Esophagus squamous epithelium (tissue), 5 donors: ENCODE measurements around the gene KCNIP2. TPM values are rescaled to one million over a fixed set of nuclear protein-coding genes. Genes with fewer than 3 reads are reported as not detected.

Source experiments
- DNase-seq: peaks from one replicate; lab custom pipeline; 2025; lab: John Stamatoyannopoulos, UW
- H3K27ac ChIP-seq, 4 donors: fragments of 200-600 bp; sonication (generic); one replicate each; pipeline ENCODE4 v1.5.1; 2016 to 2019; ENCODE audit warnings: mild to moderate bottlenecking in 1 of 4
- H3K27me3 ChIP-seq, 4 donors: fragments of 200-600 bp; sonication (generic); 1 replicate in 3 of 4; 2 replicates in 1 of 4; pipeline versions ENCODE4 v1.5.1 to v1.6.0; 2017 to 2021; ENCODE audit warnings: antibody characterized with exemption in 1 of 4
- H3K36me3 ChIP-seq, 3 donors: fragments of 200-600 bp; sonication (generic); one replicate each; pipeline ENCODE4 v1.5.1; 2016 to 2019
- H3K4me1 ChIP-seq, 3 donors: fragments of 200-600 bp; sonication (generic); one replicate each; pipeline ENCODE4 v1.5.1; 2017 to 2019
- H3K4me3 ChIP-seq, 4 donors: fragments of 200-600 bp; sonication (generic); 1 replicate in 3 of 4; 2 replicates in 1 of 4; pipeline ENCODE4 v1.5.1; 2016 to 2019; ENCODE audit warnings: mild to moderate bottlenecking in 2 of 4, moderate library complexity in 1 of 4
- H3K9me3 ChIP-seq, 3 donors: fragments of 200-600 bp; sonication (generic); one replicate each; pipeline ENCODE4 v1.5.1; 2016 to 2019
- POLR2A ChIP-seq, 4 donors: fragments of 450-650 bp; IDR thresholded peaks; one replicate each; pipeline ENCODE4 v1.6.1; 2017; ENCODE audit warnings: antibody characterized with exemption in 4 of 4, mild to moderate bottlenecking in 4 of 4, moderate library complexity in 3 of 4
- WGBS, 2 donors: methylation state at CpG; one replicate each; pipeline ENCODE4 v1.1.5; 2018; 5-methylcytosine and 5-hydroxymethylcytosine counted together
- intact Hi-C: fragments of 100-400 bp; cut with DNase I; formaldehyde crosslinking; loops from one replicate; pipeline ENCODE4 v1.15.0; 2022
- total RNA-seq, 4 donors: library from RNA; depleted of rRNA; stranded (reverse); fragments of >200 nt; gene quantifications; one replicate each; pipeline ENCODE4 v1.1.0, GENCODE V29; 2016
- TF ChIP-seq, protein P1 (sequence below), 6 experiments: fragments of 450-650 bp in 4 of 6; fragments of 200-600 bp in 2 of 6; sonication (generic) in 2 of 6; IDR thresholded peaks; one replicate each; pipeline ENCODE4 v1.5.1; 2016 to 2019; ENCODE audit warnings: antibody characterized with exemption in 6 of 6, mild to moderate bottlenecking in 4 of 6, moderate library complexity in 4 of 6
- donor health status: DM: yes; HTN: yes; CAD: no.

The KCNIP2 gene
- total RNA-seq, 4 donors from 2014 or later, result 1.2 to 1.5 TPM; not detected in 2

DNA sequence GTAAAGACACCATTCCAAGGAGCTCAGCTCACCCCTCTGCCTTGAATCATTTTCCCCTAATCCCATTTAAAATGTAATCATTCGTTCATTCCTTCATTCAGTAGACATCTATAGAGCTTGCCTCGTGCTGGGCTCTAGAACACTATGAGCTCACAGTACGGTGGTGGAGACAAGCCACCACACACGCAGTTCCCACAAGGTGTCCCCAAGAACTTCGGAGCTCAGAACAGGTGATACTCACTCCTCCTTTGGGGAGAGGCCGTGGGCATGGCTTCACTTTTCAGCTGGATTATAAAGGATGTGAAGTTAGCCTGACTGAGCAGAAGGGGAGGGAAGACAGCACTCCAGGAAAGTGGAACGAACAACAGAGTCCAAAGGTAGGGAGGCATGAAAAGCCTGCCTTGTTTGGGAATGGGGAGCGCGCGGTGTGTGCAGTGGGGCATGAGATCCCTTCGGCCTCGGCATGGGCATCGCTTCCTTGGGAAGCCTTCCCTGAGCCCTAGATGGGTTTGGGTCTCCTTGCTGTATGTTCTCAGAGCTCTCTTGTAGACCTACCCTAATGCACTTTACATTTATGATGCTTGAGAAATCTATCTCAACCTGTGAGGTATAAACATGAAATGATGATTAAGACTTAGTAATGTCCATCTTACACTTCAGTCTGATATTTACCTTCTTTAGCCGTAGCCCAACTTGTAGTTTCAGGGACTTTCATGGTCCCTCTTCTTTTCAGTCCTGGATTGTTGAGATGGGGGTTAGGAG is 24.5 kb downstream of the KCNIP2 start:
- peak overlapping the region; percentile 93 to 98 (median 96) for H3K27ac ChIP-seq
- 15 to 28% methylated on average over 10 to 13 of the region's 14 CpGs for WGBS, 2 donors
- TF ChIP-seq, protein P1, sequence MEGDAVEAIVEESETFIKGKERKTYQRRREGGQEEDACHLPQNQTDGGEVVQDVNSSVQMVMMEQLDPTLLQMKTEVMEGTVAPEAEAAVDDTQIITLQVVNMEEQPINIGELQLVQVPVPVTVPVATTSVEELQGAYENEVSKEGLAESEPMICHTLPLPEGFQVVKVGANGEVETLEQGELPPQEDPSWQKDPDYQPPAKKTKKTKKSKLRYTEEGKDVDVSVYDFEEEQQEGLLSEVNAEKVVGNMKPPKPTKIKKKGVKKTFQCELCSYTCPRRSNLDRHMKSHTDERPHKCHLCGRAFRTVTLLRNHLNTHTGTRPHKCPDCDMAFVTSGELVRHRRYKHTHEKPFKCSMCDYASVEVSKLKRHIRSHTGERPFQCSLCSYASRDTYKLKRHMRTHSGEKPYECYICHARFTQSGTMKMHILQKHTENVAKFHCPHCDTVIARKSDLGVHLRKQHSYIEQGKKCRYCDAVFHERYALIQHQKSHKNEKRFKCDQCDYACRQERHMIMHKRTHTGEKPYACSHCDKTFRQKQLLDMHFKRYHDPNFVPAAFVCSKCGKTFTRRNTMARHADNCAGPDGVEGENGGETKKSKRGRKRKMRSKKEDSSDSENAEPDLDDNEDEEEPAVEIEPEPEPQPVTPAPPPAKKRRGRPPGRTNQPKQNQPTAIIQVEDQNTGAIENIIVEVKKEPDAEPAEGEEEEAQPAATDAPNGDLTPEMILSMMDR (IDR thresholded peaks at IDR 0.05), result no peak
- TF ChIP-seq POLR2A (IDR thresholded peaks at IDR 0.05), result no peak
- no peaks in the 10 kb centered on the region for H3K27me3 ChIP-seq
- H3K36me3 ChIP-seq, result no peaks in the 10 kb centered on the region
- H3K4me3 ChIP-seq, result peak overlapping the region; percentile 23 to 99 (median 84)
- no peaks in the 10 kb centered on the region for H3K9me3 ChIP-seq
- intact Hi-C loops, result no loop called here
- peaks cover 21 to 37% (median 23%) of the 10 kb centered on the region in 3 donors for H3K4me1 ChIP-seq
- DNase-seq, result no peak

DNA sequence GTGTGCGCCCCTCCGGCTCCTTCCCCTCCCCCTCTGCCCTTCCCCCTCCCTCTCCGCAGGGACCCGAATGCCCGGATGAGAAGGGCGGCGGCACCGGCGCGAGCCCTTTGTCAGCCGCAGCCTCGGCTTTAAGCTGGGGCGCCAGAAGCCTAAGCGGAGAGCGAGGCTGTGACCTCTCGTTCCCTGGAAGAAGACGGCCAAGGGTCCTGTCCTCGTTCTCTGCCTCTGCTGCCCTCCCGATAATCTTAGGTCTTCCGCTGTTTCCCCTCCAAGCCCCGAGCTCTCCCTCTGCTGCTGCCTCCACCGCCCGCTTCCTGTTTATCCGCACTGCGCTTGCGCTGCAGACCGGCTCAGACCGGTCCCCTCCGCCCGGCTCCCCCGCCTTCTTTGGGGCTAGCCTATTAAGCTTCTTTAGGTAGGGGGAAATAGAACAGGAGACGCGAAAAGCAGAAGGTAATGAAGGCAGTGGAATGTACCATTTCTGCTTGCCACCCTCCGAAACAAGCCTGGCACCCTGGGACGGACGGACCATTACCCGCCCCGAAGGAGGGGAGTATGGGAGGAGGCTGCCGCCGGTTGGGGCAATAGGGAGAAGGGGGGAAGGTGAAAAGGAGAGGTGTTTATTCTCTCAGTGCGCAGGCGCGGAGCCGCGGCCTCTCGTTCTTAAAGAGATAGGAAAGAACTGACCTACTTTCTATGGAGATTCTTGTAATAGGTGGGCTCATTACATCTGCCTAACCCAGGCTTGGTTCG is 25.3 kb downstream of the KCNIP2 start, which contains the start of gene OGA:
OGA (minus strand) TSS at position 326 of the 753 bp plus-strand sequence. CDS start 422 bp downstream, outside the sequence.
- Histone ChIP-seq H3K4me3 (peak within 1 kb of the TSS; percentile 82 to 99 (median 92)), H3K9me3 (no peaks in the 10 kb centered on the region), H3K4me1 (peaks cover 21 to 44% (median 28%) of the 10 kb centered on the region in 3 donors), H3K27ac (peak within 1 kb of the TSS; percentile 93 to 98 (median 96)), H3K36me3 (peaks cover 0 to under 1% (median 0%) of the 10 kb centered on the region in 3 donors), H3K27me3 (no peaks in the 10 kb centered on the region)
- intact Hi-C loops, result no loop called here
- TF ChIP-seq, protein P1 (IDR thresholded peaks at IDR 0.05), result peak in 2 of 6 experiments; percentile 24 to 38
- TF ChIP-seq POLR2A (IDR thresholded peaks at IDR 0.05), result peak in 3 of 4 donors; percentile 95 to 100 (median 99)
- 0 to 1% methylated on average over 17 to 29 of the region's 47 CpGs for WGBS, 2 donors
- DNase-seq, result peak; percentile 94

DNA sequence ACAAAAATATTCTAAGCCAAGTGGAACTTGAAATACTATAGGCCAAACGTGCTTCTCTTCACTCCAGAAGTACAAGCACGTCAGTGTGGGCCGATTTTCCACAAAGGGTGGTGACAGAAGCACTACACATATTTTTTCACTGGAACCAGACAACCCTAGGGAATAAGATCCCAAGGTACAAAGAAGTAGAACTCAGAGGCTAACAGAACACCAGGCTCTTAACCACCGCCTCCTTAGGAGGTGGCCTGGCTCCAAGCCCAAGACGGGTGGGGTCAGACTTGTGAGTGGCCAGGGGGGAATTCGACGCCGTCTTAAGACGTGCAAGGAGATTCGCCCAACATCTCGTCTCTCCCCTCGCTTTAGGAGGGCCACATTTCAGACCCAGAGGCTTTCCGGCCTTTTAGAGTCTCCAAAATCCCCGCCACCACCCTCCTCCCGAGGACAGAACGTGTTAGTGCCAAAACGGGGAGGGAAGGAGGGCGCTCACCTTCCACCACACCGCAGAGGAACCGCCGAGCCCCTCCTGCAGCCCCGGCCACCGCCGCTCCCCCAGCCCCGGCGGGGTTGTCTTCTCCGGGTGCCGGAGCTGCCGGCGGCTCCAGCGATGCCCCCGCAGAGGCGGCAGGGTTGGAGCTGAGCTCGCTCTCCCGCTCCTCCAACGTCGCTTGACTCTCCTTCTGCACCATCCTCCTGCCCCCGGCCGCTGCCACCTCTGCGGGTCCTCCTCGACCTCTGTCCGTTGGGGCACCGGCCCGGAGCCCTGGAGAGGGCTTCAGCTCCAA is 26.1 kb downstream of the KCNIP2 start:
- WGBS, 2 donors, result 0 to 1% methylated on average over 13 to 22 of the region's 44 CpGs
- Histone ChIP-seq H3K4me3 (peak overlapping the region; percentile 82 to 99 (median 92)), H3K27me3 (no peaks in the 10 kb centered on the region), H3K36me3 (peaks cover 0 to 8% (median 2%) of the 10 kb centered on the region in 3 donors), H3K9me3 (no peaks in the 10 kb centered on the region), H3K27ac (peak overlapping the region; percentile 93 to 98 (median 96)), H3K4me1 (peaks cover 21 to 52% (median 34%) of the 10 kb centered on the region in 3 donors)
- intact Hi-C loops, result no loop called here
- peak; percentile 37 for DNase-seq
- TF ChIP-seq POLR2A (IDR thresholded peaks at IDR 0.05), result peak in 3 of 4 donors; percentile 4 to 64 (median 54)
- TF ChIP-seq, protein P1 (IDR thresholded peaks at IDR 0.05), result no peak

DNA sequence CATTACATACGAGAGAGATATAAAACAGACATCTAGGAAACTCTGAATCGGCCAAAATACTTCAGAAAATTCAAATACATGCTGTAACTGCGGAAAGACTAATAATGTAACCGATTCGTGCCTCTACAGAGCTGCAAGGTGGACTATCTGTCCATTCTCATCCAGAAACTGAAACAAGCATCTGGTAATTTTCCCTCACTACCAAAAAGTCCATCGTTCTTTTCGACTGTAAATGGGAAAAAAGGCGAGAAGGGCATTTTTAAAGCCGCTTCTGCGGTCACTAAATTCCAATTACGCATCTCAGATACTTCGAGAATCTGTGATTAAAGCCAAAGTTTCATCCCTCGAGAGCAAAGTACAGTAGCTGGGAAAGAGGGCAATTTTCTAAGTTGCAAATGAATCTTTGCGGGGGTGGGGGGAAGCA is 26.7 kb downstream of the KCNIP2 start:
- Histone ChIP-seq H3K9me3 (no peaks in the 10 kb centered on the region), H3K27ac (peak overlapping the region; percentile 93 to 98 (median 96)), H3K4me3 (peak overlapping the region; percentile 82 to 99 (median 92)), H3K36me3 (peaks cover 0 to 14% (median 7%) of the 10 kb centered on the region in 3 donors), H3K27me3 (no peaks in the 10 kb centered on the region), H3K4me1 (peaks cover 21 to 58% (median 40%) of the 10 kb centered on the region in 3 donors)
- DNase-seq, result no peak
- intact Hi-C loops, result no loop called here
- 0 to 1% methylated on average over 14 of the region's 14 CpGs for WGBS, 2 donors
- TF ChIP-seq, protein P1 (IDR thresholded peaks at IDR 0.05), result no peak
- TF ChIP-seq POLR2A (IDR thresholded peaks at IDR 0.05), result no peak
